NCI-H2171 (cell line): ENCODE measurements around the gene LPCAT1.

Source experiments
- DNase-seq: peaks from one replicate; lab custom pipeline; 2025; lab: John Stamatoyannopoulos, UW

The LPCAT1 gene

DNA sequence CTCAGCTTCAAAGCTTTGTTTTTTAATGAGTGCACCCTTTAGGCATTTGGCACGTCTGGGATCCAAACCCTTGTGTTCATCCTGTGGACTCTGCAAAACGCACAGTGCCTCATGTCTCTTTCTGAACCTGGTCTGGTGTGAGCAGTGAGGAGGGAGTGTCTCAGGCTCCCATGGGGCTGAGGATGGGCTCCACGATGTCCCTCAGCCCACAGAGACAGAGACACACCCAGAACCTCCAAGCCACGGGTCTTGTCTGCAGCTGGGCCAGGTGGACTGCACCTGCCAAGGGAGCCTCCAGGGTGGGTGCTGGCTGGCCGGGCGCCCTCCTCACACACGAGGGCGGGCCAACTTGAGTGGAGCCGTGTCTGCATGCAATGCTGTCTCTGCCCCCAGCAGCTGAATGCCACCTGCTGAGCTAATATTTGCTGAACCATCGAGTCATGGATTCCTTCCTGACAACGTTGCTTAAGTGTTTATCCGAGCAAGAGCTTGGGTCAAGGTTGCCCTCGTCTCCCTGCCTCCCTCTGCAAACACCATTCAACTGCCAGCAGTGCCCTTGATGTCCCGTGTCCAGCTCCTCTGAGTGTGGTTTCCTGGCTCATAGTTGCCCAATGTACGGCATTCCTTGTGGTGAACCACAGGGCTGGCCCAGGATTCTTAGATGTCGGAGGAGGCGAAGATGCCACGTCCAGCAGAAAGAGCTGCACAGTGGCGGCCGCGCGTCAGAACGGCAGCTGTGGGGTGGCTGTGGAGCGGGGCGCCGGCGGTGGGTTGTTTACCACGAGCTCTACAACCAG, 31.4 kb upstream of the LPCAT1 start:
- no peak for DNase-seq

DNA sequence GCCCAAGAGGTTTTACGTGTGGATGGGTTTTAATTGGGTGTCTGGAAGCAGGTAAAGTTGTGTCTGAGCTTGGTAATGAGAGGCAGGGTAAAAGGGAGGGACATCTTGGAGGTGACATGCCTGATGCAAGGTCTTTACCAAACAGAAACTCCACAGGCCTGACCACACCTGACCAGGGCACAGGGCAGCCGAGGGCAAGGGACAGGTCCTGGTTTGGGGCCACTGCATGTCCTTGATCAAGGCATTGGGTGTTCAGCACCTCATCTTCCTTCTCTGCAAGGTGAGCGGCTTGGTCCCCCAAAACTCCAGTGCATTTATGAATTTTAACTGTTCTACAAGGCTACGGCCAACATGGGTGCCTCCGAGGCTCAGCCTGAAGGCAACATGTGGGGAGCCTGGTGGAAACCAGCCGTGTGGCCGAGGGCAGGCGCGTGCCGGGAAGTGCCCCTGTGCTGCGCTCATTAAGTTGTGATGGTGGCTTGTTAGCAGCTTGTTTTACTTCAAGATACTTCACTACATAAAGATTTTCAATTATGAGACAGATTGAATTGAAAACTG, 30.7 kb upstream of the LPCAT1 start:
- no peak for DNase-seq

DNA sequence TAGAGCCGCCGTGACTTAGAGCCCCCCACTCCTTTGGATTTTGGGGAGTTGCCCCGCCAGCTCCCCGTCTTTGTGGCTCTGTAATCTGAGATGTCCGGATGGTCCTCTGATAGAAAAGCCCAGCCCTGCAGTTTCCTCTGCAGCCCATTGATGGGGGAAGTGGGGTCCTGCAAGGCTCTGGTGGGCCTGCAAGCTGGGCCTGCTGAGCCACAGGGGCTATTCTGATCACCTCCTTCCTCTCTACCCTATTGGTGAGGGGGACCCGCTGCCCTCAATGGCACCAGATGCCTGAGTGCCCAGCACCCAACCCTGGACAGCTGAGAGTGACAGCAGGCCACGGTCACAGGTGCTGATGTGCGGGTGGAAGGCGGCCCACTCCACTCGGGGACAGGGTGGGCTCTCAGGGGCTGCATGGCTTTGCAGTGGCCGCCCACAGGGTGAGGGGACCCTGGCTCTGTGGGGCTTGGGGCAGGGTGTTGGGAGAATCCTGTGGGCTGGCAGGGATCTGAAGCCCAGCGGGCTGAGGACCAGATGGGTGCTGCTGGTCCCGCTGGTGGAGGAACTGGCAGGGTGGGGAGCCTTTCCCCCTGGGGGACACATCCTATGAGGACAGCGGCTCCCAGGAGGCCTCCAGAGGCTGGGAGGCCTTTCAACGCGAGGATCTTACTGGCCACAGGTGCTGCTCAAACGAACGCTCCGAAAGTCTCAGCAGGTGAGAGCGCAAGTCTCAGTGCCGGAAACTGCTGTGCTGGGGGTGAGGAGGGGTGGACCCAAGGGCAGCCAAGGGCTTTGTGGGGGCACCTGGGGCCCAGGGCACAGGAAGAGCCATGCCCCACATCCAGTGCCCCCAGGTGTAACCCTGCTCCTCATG, 30.0 kb upstream of the LPCAT1 start:
- DNase-seq = no peak

DNA sequence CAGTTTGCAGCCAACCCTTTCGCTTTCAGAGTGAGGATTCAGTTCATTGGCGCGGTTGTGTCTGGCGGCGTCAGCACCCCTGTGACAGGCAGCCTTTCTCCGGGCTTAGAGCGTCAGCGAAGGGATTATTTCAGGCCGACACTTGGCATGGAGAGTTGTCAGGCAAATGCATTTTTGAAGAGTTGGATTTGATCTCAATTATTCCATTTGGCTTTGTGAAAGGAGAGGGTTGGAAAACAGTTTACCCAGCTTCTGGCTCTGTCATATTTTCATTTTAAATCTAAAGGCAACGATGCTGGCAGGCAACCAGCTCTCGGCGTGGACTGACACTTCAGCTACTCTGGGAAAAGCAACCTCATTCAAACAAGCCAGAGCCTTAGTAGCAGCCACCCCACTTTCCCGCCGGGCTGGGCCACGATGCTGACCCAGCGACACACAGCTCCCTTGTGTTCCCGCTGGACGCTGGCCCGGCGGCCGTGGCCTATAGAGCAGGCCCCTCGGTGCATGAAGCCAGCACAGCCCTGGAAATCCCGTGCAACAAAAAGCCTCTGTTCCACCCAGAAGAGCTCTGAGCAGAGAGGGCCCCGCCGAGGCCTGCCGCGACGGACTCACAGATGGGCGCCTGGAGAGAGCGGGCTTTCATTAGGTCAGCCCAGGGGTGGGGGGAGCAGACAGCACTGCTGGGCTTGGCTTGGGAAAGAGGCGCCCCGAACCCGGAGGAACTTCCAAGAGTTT, 28.9 kb upstream of the LPCAT1 start:
- no peak for DNase-seq

DNA sequence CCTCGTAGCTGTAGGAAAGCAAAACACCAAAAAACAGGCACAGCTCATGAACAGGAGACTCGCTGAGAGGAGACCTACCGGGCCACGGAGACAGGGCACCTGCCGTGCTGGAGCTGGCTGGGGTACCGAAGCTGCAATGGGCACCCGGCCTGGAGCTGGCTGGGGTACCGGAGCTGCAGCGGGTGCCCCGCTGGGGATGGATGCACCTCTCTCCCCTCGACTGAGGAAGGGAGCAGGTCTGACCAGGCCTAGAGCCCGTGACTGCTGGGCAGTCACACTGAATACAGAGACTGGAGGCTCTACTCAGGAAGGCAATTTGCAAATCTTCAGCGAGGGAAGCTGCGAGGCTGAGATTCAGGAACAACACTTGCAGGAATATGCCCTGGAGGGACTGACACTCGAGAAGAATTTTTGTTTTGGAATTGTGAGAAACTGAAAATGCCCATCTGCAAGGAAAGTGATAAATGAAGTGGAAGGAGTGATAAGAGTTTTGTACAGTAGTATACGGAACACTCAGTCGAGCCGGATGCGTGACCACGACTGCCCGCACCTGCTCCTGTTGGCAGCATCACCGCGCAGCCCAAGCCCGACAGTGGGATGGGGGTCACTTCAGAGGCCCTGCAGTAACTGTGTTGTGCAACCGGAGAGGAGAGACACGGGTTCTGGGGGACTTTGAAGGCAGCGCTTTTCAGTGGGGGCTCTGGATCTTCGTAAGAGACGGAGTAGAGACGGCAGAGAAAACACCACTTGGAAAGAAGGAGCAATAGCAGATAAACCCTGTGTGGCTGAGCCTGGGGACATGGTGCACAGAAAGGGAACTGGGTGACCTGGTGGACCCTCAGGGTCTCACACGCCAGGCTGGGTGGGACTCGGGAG, 27.9 kb upstream of the LPCAT1 start:
- no peak for DNase-seq

DNA sequence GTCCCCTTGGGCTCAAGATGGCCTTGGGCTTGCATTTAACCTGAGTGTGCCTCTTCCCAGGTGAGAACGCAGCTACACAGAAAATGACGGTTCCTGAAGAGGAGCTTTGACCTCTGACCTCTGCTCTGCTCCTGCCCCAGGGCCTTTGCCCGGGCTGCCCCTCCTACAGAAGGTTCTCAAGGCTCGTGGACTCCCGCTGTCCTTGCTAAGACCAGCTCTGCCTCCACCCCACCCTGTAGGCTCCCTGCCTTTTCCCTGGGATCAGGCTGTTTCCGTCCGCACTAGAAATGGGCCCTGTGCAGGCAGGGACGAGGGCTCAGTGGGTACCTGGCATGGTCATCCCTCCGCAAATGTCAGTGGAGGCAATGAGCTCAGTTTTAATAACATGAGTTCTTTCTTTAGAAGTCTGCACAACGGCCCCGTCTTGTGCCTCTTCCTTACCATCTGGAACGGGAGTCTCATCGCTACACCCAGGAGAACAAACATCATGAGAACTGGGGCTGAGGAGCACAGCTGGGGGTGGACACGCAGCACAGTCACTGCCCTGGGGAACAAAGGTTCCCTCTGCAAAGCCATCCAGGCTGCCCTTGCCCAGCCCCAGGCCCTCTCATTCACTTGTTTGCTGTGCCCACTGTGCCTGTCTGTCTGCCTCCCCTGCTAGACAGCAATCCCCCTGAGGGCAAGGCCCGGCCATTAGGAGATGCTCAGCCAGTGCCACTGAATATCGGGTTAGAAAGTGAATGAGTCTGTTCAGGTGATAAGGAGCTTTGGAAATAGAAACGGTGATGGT, 26.7 kb upstream of the LPCAT1 start:
- DNase-seq = no peak

DNA sequence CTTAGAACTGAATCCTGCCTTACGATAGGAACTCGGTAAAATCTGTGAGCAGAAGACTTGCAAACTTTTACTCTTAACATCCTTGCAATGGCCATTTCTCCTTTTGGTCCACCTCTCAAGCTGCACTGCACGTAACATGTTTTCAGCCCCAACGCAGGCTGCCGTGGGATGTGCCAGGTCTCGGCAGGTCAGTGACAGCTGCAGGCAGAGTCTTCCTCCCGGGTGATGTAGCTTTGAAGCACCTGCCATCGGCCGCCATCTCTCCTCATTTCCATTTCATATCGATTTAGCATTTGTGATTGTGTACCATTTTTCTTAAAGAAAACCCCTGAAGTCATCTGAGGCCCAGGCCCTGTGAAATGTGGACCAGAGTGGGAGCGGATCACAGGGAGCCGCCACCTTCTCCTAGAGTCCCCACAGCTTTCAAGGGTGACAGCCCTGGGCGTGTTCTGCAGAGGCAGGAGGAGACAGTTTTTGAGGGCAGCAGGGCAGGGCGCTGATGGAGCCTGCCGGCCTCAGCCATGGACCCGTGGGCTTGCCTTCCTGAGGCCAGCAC, 25.8 kb upstream of the LPCAT1 start:
- DNase-seq = no peak

DNA sequence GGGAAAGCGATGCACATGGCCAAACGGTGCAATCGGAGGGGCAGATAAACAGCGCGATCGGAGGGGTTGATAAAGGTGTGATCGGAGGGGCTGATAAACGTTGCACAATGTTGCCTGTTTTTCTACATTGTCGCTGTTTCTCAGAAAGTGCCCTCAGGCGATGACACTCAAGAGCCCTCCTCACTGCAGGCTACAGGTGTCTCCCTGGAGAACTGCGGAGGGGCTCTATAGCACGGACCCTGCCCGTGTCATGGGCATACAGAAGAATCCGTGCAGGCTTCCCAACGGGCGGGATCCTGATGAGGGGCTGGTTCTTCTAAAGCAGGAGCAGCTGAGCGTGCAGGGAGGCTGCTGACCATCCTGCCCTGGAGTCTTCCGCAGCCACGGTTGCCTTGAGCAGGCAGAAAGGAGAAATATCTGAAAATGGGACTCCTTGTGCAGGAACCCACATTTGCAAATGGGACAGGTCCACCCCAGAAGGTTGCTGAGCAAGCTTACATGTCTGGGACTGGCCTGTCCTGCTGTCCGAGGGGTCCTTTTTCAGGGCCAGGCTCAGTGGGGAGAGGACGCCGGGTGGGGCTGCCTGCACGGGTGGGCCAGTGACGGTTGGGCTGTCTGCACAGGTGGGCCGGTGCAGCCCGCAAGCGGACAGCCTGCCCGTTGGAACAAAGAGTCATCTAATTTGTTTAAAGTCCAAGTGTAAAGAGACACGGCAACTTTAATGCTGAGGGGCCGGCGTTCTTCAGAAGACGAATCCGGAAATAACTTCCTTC, 25.1 kb upstream of the LPCAT1 start:
- no peak for DNase-seq

DNA sequence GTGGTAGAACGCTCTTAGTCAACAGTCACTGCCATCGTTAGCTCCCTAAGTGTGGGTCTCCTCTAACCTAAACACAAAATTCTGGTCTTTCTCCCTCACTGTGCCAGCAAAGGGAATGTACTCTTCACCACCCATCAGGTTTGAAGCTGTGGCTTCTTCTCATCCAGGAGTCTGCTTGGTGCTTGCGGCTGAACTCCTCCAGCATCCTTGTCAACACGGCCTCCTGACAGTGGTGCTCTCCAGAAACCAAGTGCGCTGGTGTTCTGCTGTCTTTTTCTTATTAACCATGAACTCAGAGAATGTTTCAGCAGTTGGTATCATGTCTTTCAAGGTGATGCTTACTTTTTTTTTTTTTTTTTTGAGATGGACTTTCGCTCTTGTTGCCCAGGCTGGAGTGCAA, 23.9 kb upstream of the LPCAT1 start:
- DNase-seq = no peak

DNA sequence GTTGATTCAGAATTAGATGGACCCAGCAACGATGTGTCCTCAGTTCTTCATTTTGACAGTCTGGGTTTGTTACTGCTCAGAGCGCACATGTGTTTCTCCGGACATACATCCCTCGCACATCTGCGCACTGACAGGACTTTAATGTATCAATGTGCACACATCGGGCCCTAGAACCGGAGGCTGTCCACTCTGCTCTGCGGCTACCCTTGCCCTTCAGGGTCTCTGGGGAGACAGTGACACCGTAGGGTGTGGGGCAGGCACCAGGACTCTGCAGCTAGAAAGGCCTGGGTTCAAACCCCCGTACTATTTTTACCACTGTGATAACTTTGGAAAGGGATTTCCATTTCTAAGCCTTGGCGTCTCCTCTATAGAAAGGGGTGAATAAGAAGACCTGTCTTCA, 23.5 kb upstream of the LPCAT1 start:
- no peak for DNase-seq

DNA sequence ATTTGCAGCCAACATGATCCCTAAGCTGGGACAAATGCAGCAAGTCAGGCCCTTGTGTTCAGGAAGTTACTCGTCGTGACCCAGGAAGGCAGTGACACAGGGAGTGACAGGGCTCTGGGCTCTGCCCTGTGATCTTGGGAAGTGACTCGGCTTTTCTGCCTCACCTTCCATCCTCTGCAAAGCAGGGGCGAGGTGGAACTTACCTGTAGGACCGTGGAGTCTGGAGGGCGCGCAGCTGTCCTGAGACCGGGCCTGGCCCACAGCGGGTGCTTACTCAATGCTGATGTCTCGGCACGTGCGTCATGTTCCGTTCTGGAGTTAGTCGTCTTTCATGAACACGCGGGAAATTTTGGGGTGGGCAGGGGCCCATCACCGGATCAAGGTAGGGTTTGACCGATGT, 22.8 kb upstream of the LPCAT1 start:
- no peak for DNase-seq

DNA sequence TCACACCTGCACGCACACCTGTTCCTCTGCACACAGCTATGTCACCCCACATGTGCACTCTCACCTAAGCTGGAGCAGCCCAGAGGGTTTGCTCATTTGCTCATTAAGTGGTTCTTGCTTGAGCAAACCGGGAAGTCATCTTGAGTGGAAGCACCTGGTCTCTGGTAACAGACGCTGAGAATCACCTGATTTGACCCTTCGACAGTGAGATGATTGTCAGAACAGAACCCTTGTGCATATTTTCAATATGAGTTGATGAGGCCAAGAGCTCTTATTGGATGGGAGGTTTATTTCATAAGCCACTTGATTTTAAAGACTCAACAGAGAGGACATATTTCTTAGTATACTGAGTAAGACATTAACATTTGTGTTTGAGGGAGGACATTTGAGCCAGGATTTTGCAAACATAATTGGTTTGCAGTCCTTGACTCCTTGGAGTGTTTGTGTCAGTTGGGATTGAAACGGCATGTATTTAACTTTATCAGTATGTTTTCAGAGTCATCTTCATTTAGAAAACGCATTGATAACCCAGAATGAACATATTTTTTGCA, 22.1 kb upstream of the LPCAT1 start:
- peak; percentile 41 for DNase-seq

DNA sequence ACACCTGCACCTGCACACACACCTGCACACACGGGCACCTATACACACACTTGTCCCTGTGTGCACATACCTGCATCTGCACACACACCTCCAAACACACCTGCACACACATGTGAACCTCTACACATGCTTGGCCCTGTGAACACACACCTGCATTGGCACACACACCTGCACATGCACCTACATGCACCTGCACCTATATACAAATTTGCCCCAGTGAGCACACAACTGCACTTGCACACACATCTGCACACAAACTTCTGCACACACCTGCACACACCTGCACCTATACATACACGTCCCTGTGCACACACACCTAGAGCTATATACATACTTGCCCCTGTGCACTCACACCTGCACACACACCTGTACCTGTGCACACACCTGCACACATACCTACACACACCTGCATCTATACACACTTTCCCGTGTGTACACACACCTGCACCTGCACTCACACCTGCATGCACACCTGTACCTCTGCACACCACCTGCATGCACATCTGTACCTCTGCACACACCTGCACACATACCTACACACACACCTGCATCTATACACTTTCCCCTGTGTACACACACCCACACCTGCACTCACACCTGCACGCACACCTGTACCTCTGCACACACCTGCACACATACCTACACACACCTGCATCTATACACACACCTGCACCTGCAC, 21.5 kb upstream of the LPCAT1 start:
- no peak for DNase-seq

DNA sequence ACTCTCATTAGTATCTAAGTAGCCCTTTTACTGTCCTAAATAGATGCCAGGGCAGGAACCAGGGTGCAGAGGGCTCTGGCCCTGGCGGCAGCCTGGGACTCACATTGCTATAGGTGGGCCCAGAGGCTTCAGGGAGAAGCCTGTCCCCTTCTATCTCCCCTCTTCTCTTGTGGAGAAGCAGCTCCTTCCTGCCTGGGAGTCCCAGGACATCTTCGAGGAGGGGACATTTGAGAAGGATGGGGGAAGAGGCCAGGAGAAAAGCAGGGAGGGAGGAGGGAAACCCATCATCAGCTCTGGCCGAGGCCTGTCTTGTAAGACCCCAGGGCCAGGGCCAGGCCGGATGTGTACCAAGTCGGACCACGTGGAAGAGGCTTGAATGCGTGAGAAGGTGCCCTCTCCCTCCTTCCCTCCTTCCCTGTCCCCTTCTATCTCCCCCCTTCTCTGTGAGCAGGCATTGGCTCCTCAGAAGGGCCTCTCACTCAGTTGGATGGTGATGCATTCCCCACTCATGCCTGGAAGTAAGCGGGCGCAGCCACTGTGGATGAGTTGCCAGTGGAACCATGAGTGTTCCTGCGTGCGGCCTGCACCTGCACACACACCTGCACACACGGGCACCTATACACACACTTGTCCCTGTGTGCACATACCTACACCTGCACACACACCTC, 20.7 kb upstream of the LPCAT1 start:
- DNase-seq = no peak

DNA sequence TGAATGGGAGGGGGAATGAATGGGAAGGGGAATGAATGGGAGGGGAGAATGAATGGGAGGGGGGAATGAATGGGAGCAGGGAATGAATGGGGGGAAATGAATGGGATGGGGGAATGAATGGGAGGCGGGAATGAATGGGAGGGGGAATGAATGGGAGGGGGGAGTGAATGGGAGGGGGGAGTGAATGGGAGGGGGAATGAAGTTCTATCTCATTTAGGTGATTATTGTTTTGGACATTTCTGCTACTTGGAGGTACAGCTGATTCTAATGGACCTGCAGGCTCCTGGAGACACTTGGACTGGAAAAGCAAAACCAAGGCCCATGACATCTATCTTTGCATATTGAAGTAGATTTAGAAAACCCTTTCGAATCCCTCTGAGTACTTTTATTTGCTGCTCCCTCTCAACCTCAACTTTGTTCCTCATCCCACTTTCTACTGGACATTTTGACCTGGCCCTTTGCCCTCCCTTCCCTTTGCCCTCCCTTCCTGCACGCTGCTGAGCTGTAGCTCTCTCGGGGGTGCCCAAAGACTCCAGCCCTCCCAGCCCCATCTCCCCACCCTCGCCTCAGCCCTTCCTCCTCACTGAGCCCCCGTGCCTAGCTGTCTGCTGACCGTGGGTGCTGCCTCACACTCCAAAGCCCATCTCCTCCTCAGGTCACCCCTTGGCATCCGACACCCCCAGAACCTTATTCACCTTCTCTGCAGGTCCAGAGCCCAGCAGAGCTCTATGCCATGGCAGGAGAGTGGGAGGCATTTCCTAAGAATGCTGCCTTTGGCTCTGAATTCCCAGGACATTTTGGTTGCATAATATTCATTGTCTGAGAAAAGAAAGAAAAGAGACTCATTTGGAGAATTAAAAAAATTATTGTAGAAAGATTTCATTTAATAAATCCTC, 19.9 kb upstream of the LPCAT1 start:
- no peak for DNase-seq

DNA sequence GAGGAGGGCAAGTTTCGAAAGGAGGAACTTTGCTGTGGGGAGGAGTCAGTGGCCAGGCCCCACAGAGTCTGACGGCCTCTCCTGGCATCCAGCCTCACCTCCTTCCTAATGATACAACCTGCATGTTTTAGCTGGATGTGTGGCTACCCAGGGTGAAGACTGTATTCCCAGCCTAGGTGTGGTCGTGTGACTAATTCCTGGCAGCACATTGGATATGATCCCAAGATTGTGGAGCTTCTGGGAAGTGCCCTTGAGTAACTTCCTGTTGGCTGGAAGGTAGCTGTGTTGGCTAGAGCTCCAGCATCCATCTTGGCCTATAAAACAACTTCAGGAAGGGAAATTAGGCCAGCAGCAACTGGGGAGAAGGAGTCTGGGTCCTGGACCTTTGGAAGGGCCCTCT, 19.0 kb upstream of the LPCAT1 start:
- no peak for DNase-seq
